ENCODE measurements around the gene SKA1. TPM values are rescaled to one million over a fixed set of nuclear protein-coding genes. Genes with fewer than 3 reads are reported as not detected.
"Not testable (repeated sequence)": the region's sequence is repeated elsewhere in the genome, so short reads cannot be mapped to it uniquely, and the experiment has no call there.

Gene SKA1
- polyA plus RNA-seq, 1 donor from 2014 or later, result 0.97 TPM

- TF ChIP-seq MXI1 (conservative IDR thresholded peaks at IDR 0.05; ENCODE audit: poor library complexity, severe bottlenecking), result no peak
These were observed 24.7 kb downstream of the SKA1 start (continued) for GRCh38 chr18:50399582-50399981.

GRCh38 chr18:50400438-50400837 is 25.6 kb downstream of the SKA1 start:
- not testable (repeated sequence) for H3K79me2 ChIP-seq (replicated peaks; ENCODE audit: insufficient read depth, low read length); H3K27ac ChIP-seq (ENCODE audit: low read length); H3K9ac ChIP-seq (ENCODE audit: low read length); H3K4me3 ChIP-seq (ENCODE audit: low read length); H4K20me1 ChIP-seq (ENCODE audit: insufficient read depth); H3K36me3 ChIP-seq (ENCODE audit: insufficient read depth, low read length); H3K9me3 ChIP-seq (ENCODE audit: low read length); H3K4me2 ChIP-seq (ENCODE audit: low read length); H3K9me2 ChIP-seq (ENCODE audit: insufficient read depth, low read length); H3K27me3 ChIP-seq (ENCODE audit: insufficient read depth, low read depth, low read length); H3F3A ChIP-seq (ENCODE audit: insufficient read depth, low read length, poor library complexity, severe bottlenecking); H2AFZ ChIP-seq (ENCODE audit: low read depth, low read length)

GRCh38 chr18:50401295-50401694 is 26.4 kb downstream of the SKA1 start:
- H3K27ac ChIP-seq (ENCODE audit: low read length), result no peak overlapping the region
- no peak overlapping the region for H2AFZ ChIP-seq (ENCODE audit: low read depth, low read length)
- H3F3A ChIP-seq (ENCODE audit: insufficient read depth, low read length, poor library complexity, severe bottlenecking), result no peaks in the 10 kb centered on the region
- H3K27me3 ChIP-seq (ENCODE audit: insufficient read depth, low read depth, low read length), result no peaks in the 10 kb centered on the region
- H3K79me2 ChIP-seq (replicated peaks; ENCODE audit: insufficient read depth, low read length), result no peaks in the 10 kb centered on the region
- H3K9ac ChIP-seq (ENCODE audit: low read length), result no peak overlapping the region
- no peak overlapping the region for H3K4me3 ChIP-seq (ENCODE audit: low read length)
- H3K36me3 ChIP-seq (ENCODE audit: insufficient read depth, low read length), result no peaks in the 10 kb centered on the region
- H3K9me2 ChIP-seq (ENCODE audit: insufficient read depth, low read length), result no peaks in the 10 kb centered on the region
- no peaks in the 10 kb centered on the region for H4K20me1 ChIP-seq (ENCODE audit: insufficient read depth)
- no peaks in the 10 kb centered on the region for H3K9me3 ChIP-seq (ENCODE audit: low read length)
- TF ChIP-seq SMC3 (conservative IDR thresholded peaks at IDR 0.05; ENCODE audit: poor library complexity) (no peak), EP300 (conservative IDR thresholded peaks at IDR 0.05; ENCODE audit: poor library complexity, severe bottlenecking) (no peak), CTCF (IDR thresholded peaks at IDR 0.05; ENCODE audit: poor library complexity, severe bottlenecking) (no peak), EZH2 (IDR thresholded peaks at IDR 0.05; ENCODE audit: borderline replicate concordance, insufficient read depth, low read length, poor library complexity, severe bottlenecking) (no peak)
- TF ChIP-seq, protein P1, sequence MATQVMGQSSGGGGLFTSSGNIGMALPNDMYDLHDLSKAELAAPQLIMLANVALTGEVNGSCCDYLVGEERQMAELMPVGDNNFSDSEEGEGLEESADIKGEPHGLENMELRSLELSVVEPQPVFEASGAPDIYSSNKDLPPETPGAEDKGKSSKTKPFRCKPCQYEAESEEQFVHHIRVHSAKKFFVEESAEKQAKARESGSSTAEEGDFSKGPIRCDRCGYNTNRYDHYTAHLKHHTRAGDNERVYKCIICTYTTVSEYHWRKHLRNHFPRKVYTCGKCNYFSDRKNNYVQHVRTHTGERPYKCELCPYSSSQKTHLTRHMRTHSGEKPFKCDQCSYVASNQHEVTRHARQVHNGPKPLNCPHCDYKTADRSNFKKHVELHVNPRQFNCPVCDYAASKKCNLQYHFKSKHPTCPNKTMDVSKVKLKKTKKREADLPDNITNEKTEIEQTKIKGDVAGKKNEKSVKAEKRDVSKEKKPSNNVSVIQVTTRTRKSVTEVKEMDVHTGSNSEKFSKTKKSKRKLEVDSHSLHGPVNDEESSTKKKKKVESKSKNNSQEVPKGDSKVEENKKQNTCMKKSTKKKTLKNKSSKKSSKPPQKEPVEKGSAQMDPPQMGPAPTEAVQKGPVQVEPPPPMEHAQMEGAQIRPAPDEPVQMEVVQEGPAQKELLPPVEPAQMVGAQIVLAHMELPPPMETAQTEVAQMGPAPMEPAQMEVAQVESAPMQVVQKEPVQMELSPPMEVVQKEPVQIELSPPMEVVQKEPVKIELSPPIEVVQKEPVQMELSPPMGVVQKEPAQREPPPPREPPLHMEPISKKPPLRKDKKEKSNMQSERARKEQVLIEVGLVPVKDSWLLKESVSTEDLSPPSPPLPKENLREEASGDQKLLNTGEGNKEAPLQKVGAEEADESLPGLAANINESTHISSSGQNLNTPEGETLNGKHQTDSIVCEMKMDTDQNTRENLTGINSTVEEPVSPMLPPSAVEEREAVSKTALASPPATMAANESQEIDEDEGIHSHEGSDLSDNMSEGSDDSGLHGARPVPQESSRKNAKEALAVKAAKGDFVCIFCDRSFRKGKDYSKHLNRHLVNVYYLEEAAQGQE (IDR thresholded peaks at IDR 0.05; ENCODE audit: borderline replicate concordance), result no peak
- H3K4me2 ChIP-seq (ENCODE audit: low read length), result no peak overlapping the region

GRCh38 chr18:50401888-50402287 is 27.0 kb downstream of the SKA1 start:
- Histone ChIP-seq H3K9ac (ENCODE audit: low read length) (no peak overlapping the region), H3K27ac (ENCODE audit: low read length) (no peak overlapping the region), H3K36me3 (ENCODE audit: insufficient read depth, low read length) (no peaks in the 10 kb centered on the region), H3F3A (ENCODE audit: insufficient read depth, low read length, poor library complexity, severe bottlenecking) (no peaks in the 10 kb centered on the region), H3K79me2 (replicated peaks; ENCODE audit: insufficient read depth, low read length) (no peaks in the 10 kb centered on the region), H3K4me3 (ENCODE audit: low read length) (no peak overlapping the region), H2AFZ (ENCODE audit: low read depth, low read length) (no peak overlapping the region), H3K27me3 (ENCODE audit: insufficient read depth, low read depth, low read length) (no peaks in the 10 kb centered on the region), H3K9me3 (ENCODE audit: low read length) (no peaks in the 10 kb centered on the region), H4K20me1 (ENCODE audit: insufficient read depth) (no peaks in the 10 kb centered on the region), H3K4me2 (ENCODE audit: low read length) (no peak overlapping the region), H3K9me2 (ENCODE audit: insufficient read depth, low read length) (no peaks in the 10 kb centered on the region)
- no peak for TF ChIP-seq POLR2AphosphoS5 (IDR thresholded peaks at IDR 0.05)
- no peak for TF ChIP-seq MXI1 (conservative IDR thresholded peaks at IDR 0.05; ENCODE audit: poor library complexity, severe bottlenecking)
- TF ChIP-seq CTCF (IDR thresholded peaks at IDR 0.05; ENCODE audit: poor library complexity, severe bottlenecking), result no peak
- TF ChIP-seq SMC3 (conservative IDR thresholded peaks at IDR 0.05; ENCODE audit: poor library complexity), result no peak
- no peak for TF ChIP-seq TAF1 (IDR thresholded peaks at IDR 0.05; ENCODE audit: low read depth)
- no peak for TF ChIP-seq EP300 (conservative IDR thresholded peaks at IDR 0.05; ENCODE audit: poor library complexity, severe bottlenecking)
- no peak for TF ChIP-seq EZH2 (IDR thresholded peaks at IDR 0.05; ENCODE audit: borderline replicate concordance, insufficient read depth, low read length, poor library complexity, severe bottlenecking)
- no peak for TF ChIP-seq RAD21 (conservative IDR thresholded peaks at IDR 0.05)
- TF ChIP-seq, protein P1 (IDR thresholded peaks at IDR 0.05; ENCODE audit: borderline replicate concordance), result no peak

Data from neural cell (in vitro differentiated cells).